Keratinocyte (primary cell): ENCODE data around the gene NDUFA13. TPM values are rescaled to one million over a fixed set of nuclear protein-coding genes. Genes with fewer than 3 reads are reported as not detected.

Experiments
- DNase-seq: peaks from one replicate; pipeline ENCODE4 v3.0.0-alpha.2; 2011; ENCODE audit warnings: low read depth, missing footprints, low spot score
- FAIRE-seq: peaks from 2 replicates; lab custom pipeline; 2011; peaks lifted over from hg19 to GRCh38; lab: Jason Lieb, UNC
- H2AFZ ChIP-seq: 2 replicates; pipeline ENCODE4 v1.6.0; 2012; ENCODE audit warnings: low read length, control low read depth, inconsistent platforms; ENCODE audit not compliant: control insufficient read depth
- H3K27ac ChIP-seq: 2 replicates; pipeline ENCODE4 v1.5.1; 2011; ENCODE audit warnings: low read length; ENCODE audit not compliant: control insufficient read depth, insufficient read depth
- H3K27me3 ChIP-seq: 3 replicates; pipeline ENCODE4 v1.6.0; 2011; ENCODE audit warnings: low read length; ENCODE audit not compliant: control insufficient read depth, insufficient read depth; ENCODE audit errors: extremely low read depth
- H3K36me3 ChIP-seq, 2 experiments: 2 replicates in 1 of 2; 3 replicates in 1 of 2; pipeline ENCODE4 v1.5.1; 2011; ENCODE audit warnings: low read length in 2 of 2, mild to moderate bottlenecking in 1 of 2; ENCODE audit not compliant: control insufficient read depth in 2 of 2, insufficient read depth in 2 of 2; ENCODE audit errors: extremely low read depth in 1 of 2
- H3K4me1 ChIP-seq: 3 replicates; pipeline ENCODE4 v1.5.1; 2011; ENCODE audit warnings: low read length; ENCODE audit not compliant: control insufficient read depth, insufficient read depth; ENCODE audit errors: extremely low read depth
- H3K4me2 ChIP-seq: 3 replicates; pipeline ENCODE4 v1.6.0; 2011; ENCODE audit warnings: low read depth, low read length; ENCODE audit not compliant: control insufficient read depth, insufficient read depth; ENCODE audit errors: extremely low read depth
- H3K4me3 ChIP-seq, 3 experiments: fragments of 200-600 bp in 1 of 3; sonication (generic) in 1 of 3; 2 replicates in 2 of 3; 3 replicates in 1 of 3; pipeline ENCODE4 v1.5.1; 2011 to 2016; ENCODE audit warnings: low read length in 3 of 3, mild to moderate bottlenecking in 3 of 3, control low read depth in 2 of 3, inconsistent platforms in 1 of 3, low read depth in 1 of 3, mixed read lengths in 1 of 3, mixed run types in 1 of 3, moderate library complexity in 1 of 3; ENCODE audit not compliant: control insufficient read depth in 2 of 3, insufficient read depth in 2 of 3; ENCODE audit errors: extremely low read depth in 1 of 3
- H3K79me2 ChIP-seq: 2 replicates; pipeline ENCODE4 v1.6.0; 2012; ENCODE audit warnings: low read length; ENCODE audit not compliant: control insufficient read depth, insufficient read depth
- H3K9ac ChIP-seq: 3 replicates; pipeline ENCODE4 v1.6.0; 2011; ENCODE audit warnings: low read length; ENCODE audit not compliant: control insufficient read depth, insufficient read depth; ENCODE audit errors: extremely low read depth
- H3K9me1 ChIP-seq: 3 replicates; pipeline ENCODE4 v1.6.0; 2011; ENCODE audit warnings: low read length; ENCODE audit not compliant: control insufficient read depth, insufficient read depth; ENCODE audit errors: extremely low read depth
- H3K9me3 ChIP-seq: 2 replicates; pipeline ENCODE4 v1.5.1; 2012; ENCODE audit warnings: low read depth, low read length; ENCODE audit not compliant: control insufficient read depth
- H4K20me1 ChIP-seq: 3 replicates; pipeline ENCODE4 v1.6.0; 2011; ENCODE audit warnings: low read length; ENCODE audit not compliant: control insufficient read depth, insufficient read depth; ENCODE audit errors: extremely low read depth
- CTCF ChIP-seq, 3 experiments: IDR thresholded peaks in 1 of 3; conservative IDR thresholded peaks in 1 of 3; optimal IDR thresholded peaks in 1 of 3; 2 replicates in 2 of 3; 3 replicates in 1 of 3; pipeline versions ENCODE3 to v1.5.1; 2011; ENCODE audit warnings: low read length in 3 of 3, mild to moderate bottlenecking in 3 of 3, moderate library complexity in 2 of 3, control low read depth in 1 of 3, inconsistent platforms in 1 of 3; ENCODE audit not compliant: insufficient read depth in 2 of 3; ENCODE audit errors: extremely low read depth in 1 of 3
- EZH2 ChIP-seq: IDR thresholded peaks from one replicate; pipeline ENCODE4 v1.6.1; 2012; ENCODE audit warnings: inconsistent platforms, mild to moderate bottlenecking, low read length, moderate library complexity
- dilution Hi-C: fragments of 300-500 bp; cut with MboI; formaldehyde crosslinking; loops from one replicate; pipeline ENCODE4 v1.7.0; 2020; ENCODE audit warnings: low sequenced_read_pairs; ENCODE audit not compliant: extremely low pct_ligation_motif_present
- polyA plus RNA-seq, 5 experiments: library from polyadenylated mRNA; depleted of rRNA in 3 of 5; stranded (reverse) in 3 of 5; stranded (forward) in 1 of 5; unstranded in 1 of 5; fragments of >200 nt; gene quantifications; 1 replicate in 1 of 5; 2 replicates in 3 of 5; 3 replicates in 1 of 5; pipeline versions ENCODE4 v1.2.1 to v1.2.3, GENCODE V29; 2011 to 2012; ENCODE audit warnings: missing spikeins in 2 of 5, low read depth in 1 of 5, low replicate concordance in 1 of 5

The NDUFA13 gene
- polyA plus RNA-seq, 1 donor (not counting 4 experiments of a cell fraction or from before 2014, with no cell fraction given), result 343 TPM

- Histone ChIP-seq H3K9ac (no peak overlapping the region), H2AFZ (no peak overlapping the region), H3K36me3 (peaks cover 9 to 12% of the 10 kb centered on the region in 2 experiments), H3K9me1 (no peaks in the 10 kb centered on the region), H3K27ac (no peak overlapping the region), H3K79me2 (peaks cover 39% of the 10 kb centered on the region), H3K4me2 (peak overlapping the region; percentile 65), H3K9me3 (peaks cover 5% of the 10 kb centered on the region), H4K20me1 (no peaks in the 10 kb centered on the region), H3K4me3 (peak overlapping the region; percentile 77 to 81 (median 77)), H3K27me3 (no peaks in the 10 kb centered on the region), H3K4me1 (peaks cover 11% of the 10 kb centered on the region)
- no peak for FAIRE-seq
- dilution Hi-C loops, result no loop called here
- DNase-seq, result no peak
- TF ChIP-seq CTCF (optimal IDR thresholded peaks at IDR 0.05 in 1 of 3, IDR thresholded peaks at IDR 0.05 in 1 of 3, conservative IDR thresholded peaks at IDR 0.05 in 1 of 3; ENCODE audit: extremely low read depth in 1 of 3, insufficient read depth in 2 of 3, low read length in 3 of 3) (no peak), EZH2 (no peak)
Measured at GRCh38 chr19:19517235-19517619, 1.2 kb downstream of the NDUFA13 start.

GRCh38 chr19:19520989-19521388 is 5.0 kb downstream of the NDUFA13 start:
- H3K4me3 ChIP-seq, result no peak overlapping the region
- FAIRE-seq (no peak), DNase-seq (no peak)
- H3K4me1 ChIP-seq, result peaks cover 6% of the 10 kb centered on the region
- no peak overlapping the region for H2AFZ ChIP-seq
- peaks cover 12 to 16% of the 10 kb centered on the region in 2 experiments for H3K36me3 ChIP-seq
- no peaks in the 10 kb centered on the region for H3K9me3 ChIP-seq
- no peak for TF ChIP-seq EZH2
- no peak for TF ChIP-seq CTCF (optimal IDR thresholded peaks at IDR 0.05 in 1 of 3, IDR thresholded peaks at IDR 0.05 in 1 of 3, conservative IDR thresholded peaks at IDR 0.05 in 1 of 3; ENCODE audit: extremely low read depth in 1 of 3, insufficient read depth in 2 of 3, low read length in 3 of 3)
- no peaks in the 10 kb centered on the region for H4K20me1 ChIP-seq
- H3K9ac ChIP-seq, result no peak overlapping the region
- H3K4me2 ChIP-seq, result no peak overlapping the region
- dilution Hi-C loops, result no loop called here
- no peaks in the 10 kb centered on the region for H3K27me3 ChIP-seq
- peaks cover 46% of the 10 kb centered on the region for H3K79me2 ChIP-seq
- H3K9me1 ChIP-seq, result no peaks in the 10 kb centered on the region
- H3K27ac ChIP-seq, result no peak overlapping the region
